Panc1 (cell line): ENCODE measurements around the gene CLCN7.

Source experiments
- CTCF ChIP-seq: fragments of 450-650 bp; IDR thresholded peaks from 2 replicates; pipeline ENCODE4 v1.5.1; 2017; ENCODE audit warnings: mild to moderate bottlenecking
- POLR2AphosphoS5 ChIP-seq: IDR thresholded peaks from 2 replicates; pipeline ENCODE4 v1.6.1; 2012; ENCODE audit warnings: mild to moderate bottlenecking, low read depth, low read length, moderate library complexity
- REST ChIP-seq, 2 experiments: IDR thresholded peaks; 2 replicates each; pipeline ENCODE4 v1.6.1; 2011 to 2012; ENCODE audit warnings: low read depth in 2 of 2, control low read depth in 1 of 2, low read length in 1 of 2, mild to moderate bottlenecking in 1 of 2, moderate library complexity in 1 of 2; ENCODE audit not compliant: insufficient read depth in 1 of 2
- SIN3A ChIP-seq: IDR thresholded peaks from 2 replicates; pipeline ENCODE4 v1.6.1; 2012; ENCODE audit warnings: low read depth, mild to moderate bottlenecking, low read length, moderate library complexity, borderline replicate concordance; ENCODE audit not compliant: insufficient read depth

- TF ChIP-seq CTCF, result no peak
- TF ChIP-seq POLR2AphosphoS5, result no peak
- TF ChIP-seq REST (IDR thresholded peaks at IDR 0.05; ENCODE audit: insufficient read depth in 1 of 2, low read depth in 2 of 2, low read length in 1 of 2), result no peak
- no peak for TF ChIP-seq SIN3A
Measured at GRCh38 chr16:1407753-1408152, 67.1 kb downstream of the CLCN7 start.
